ENCODE results near the gene UQCRC1. TPM values are rescaled to one million over a fixed set of nuclear protein-coding genes. Genes with fewer than 3 reads are reported as not detected.
A peak's percentile ranks its signal among the peaks of the same experiment; 100 is the strongest.

Gene UQCRC1
- total RNA-seq, 2 donors from 2014 or later, result 682 to 753 TPM

DNA sequence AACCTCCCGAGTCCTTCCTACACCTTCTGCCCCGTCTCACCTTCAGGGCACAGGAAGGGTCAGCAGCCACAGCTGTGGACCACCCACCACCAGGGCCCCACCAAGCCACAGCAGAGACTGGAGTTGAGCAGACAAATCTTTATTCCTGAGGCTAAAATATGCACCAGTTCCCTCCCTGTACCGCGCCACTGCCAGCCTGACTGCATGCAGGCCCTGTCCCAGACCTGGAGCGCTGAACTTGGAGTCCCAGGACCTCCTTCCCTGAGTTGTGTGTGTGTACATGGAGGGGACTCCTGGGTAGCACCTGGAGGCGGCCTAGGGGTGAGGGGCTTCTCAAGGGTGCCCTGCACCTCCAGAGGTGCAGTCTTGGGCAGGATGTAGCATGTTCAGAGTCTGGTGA, 16.2 kb upstream of the UQCRC1 start:
- H3K9ac ChIP-seq (ENCODE audit: low read depth in 2 of 2, low read length in 2 of 2), result no peak overlapping the region
- no peak overlapping the region for H3K4me3 ChIP-seq
- no peak overlapping the region for H3K27ac ChIP-seq
- TF ChIP-seq CTCF (IDR thresholded peaks at IDR 0.05), result no peak
- no peaks in the 10 kb centered on the region for H3K27me3 ChIP-seq
- intact Hi-C loops (cut with DNase I), result no loop called here
- H3K4me1 ChIP-seq, result peaks cover 5% of the 10 kb centered on the region
- no peaks in the 10 kb centered on the region for H3K9me3 ChIP-seq
- no peak for DNase-seq
- H3K36me3 ChIP-seq, result peaks cover 6% of the 10 kb centered on the region

DNA sequence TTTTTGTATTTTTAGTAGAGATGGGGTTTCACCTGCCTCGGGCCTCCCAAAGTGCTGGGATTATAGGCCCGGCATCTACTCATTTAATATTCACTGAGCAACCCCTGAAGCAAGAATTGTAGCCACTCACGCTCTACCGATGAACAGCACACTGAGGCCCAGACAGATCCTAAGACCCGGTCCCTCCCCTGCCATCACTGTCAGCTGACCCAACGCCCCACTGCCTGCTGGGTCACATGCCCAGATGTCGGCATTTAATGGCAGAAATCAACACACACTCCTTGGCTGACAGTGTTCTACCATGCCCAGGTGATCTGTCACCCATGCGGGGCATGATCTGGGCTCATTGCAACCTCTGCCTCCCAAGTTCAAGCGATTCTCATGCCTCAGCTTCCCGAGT, 15.3 kb upstream of the UQCRC1 start:
- Histone ChIP-seq H3K9ac (ENCODE audit: low read depth in 2 of 2, low read length in 2 of 2) (no peak overlapping the region), H3K27me3 (no peaks in the 10 kb centered on the region), H3K4me3 (no peak overlapping the region), H3K36me3 (peaks cover 2% of the 10 kb centered on the region), H3K4me1 (peaks cover 7% of the 10 kb centered on the region), H3K9me3 (no peaks in the 10 kb centered on the region), H3K27ac (peak overlapping the region; percentile 40)
- intact Hi-C loops (cut with DNase I), result no loop called here
- no peak for TF ChIP-seq CTCF (IDR thresholded peaks at IDR 0.05)
- DNase-seq, result no peak

GRCh38 chr3:48623851-48624547, 14.6 kb upstream of the UQCRC1 start:
- H3K4me3 ChIP-seq, result no peak overlapping the region
- no peak for DNase-seq
- H3K9me3 ChIP-seq, result no peaks in the 10 kb centered on the region
- peaks cover 15% of the 10 kb centered on the region for H3K4me1 ChIP-seq
- peak overlapping the region in 1 of 2 donors; percentile 46 for H3K9ac ChIP-seq (ENCODE audit: low read depth in 2 of 2, low read length in 2 of 2)
- no peaks in the 10 kb centered on the region for H3K27me3 ChIP-seq
- no peak for TF ChIP-seq CTCF (IDR thresholded peaks at IDR 0.05)
- H3K27ac ChIP-seq, result peak overlapping the region; percentile 40
- intact Hi-C loops (cut with DNase I), result no loop called here
- no peaks in the 10 kb centered on the region for H3K36me3 ChIP-seq

DNA sequence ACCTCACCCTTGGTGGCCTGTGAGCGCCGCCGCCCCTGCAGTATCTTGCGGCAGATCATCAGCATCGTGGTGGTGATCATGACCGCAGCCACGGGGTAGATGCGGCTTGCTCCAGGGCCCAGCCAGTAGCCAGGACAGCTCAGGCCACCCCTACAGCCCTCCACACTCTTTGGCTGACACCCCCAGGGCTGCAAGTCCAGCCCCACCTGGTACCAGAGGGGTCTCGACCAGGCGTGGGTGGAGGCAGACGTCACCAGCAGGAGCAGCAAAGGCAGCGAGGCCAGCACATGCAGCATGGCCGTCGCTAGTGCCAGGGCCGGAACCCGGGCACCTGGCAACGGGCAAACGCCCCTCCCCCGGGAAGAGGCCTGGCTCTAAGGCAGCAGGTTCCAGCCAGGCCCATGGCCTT, 12.0 kb upstream of the UQCRC1 start, which contains the start of gene TMEM89:
TSS of gene TMEM89 (minus strand) at position 309 of the 409 bp plus-strand sequence. CDS start at position 296, 13 bp downstream.
- intact Hi-C loops (cut with DNase I), result no loop called here
- H3K4me3 ChIP-seq, result no peak within 1 kb of the TSS
- no peak for TF ChIP-seq CTCF (IDR thresholded peaks at IDR 0.05)
- H3K27ac ChIP-seq, result no peak within 1 kb of the TSS
- H3K9ac ChIP-seq (ENCODE audit: low read depth in 2 of 2, low read length in 2 of 2), result no peak within 1 kb of the TSS
- H3K9me3 ChIP-seq, result peaks cover 4% of the 10 kb centered on the region
- no peaks in the 10 kb centered on the region for H3K36me3 ChIP-seq
- DNase-seq, result no peak
- H3K27me3 ChIP-seq, result no peaks in the 10 kb centered on the region
- H3K4me1 ChIP-seq, result peaks cover 17% of the 10 kb centered on the region

DNA sequence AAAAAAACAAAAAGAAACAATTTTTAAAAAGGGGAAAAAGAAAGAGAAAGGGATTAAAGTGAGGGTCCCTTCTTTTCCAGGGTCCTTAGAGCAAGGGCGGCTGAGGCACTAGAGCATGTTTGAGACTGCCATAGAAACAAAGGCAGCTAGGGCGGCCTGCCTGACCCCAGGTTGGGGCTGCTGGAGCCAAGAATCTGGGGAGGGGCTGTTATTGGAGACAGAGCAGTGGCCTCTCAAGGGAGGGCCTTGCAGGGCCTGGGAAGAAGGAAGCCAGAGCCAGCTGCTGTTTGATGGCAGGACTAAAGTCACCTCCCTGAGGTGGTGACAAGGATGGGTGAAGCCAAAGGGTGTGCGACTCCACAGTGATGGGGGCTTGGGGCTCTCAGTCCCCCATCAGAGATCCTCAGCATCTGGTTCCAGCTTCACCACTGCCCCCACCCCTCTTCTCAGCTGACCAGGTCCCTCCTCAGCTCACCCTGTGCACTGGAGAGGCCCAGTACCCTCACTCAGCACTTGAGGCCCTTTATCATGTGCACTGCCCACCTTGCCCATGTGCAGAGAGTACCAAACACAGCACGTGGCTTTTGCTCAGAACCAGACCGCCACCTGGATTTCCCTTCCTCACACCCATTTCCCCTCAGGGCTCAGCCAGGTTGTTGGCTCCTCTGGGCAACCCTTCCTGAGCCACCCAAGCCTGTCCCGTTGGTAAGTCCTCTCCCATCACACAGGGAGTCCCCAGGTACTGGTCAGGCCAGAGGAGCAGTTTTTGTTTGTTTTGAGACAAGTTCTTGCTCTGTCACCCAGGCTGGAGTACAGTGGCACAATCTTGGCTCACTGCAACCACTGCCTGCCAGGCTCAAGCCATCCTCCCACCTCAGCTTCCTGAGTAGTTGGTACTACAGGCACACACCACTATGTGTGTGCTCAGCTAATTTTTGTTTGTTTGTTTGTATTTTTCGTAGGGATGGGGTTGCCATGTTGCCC, 10.4 kb upstream of the UQCRC1 start:
- peaks cover 4% of the 10 kb centered on the region for H3K9me3 ChIP-seq
- intact Hi-C loops (cut with DNase I), result no loop called here
- H3K9ac ChIP-seq (ENCODE audit: low read depth in 2 of 2, low read length in 2 of 2), result peak overlapping the region in 1 of 2 donors; percentile 15
- H3K4me1 ChIP-seq, result peaks cover 17% of the 10 kb centered on the region
- DNase-seq, result no peak
- peak overlapping the region; percentile 74 for H3K27ac ChIP-seq
- no peaks in the 10 kb centered on the region for H3K36me3 ChIP-seq
- no peak for TF ChIP-seq CTCF (IDR thresholded peaks at IDR 0.05)
- no peak overlapping the region for H3K4me3 ChIP-seq
- H3K27me3 ChIP-seq, result no peaks in the 10 kb centered on the region
